Adrenal gland (tissue), 5 donors: ENCODE data around the gene ADCK1.

Experiments
- POLR2A ChIP-seq, 2 donors: fragments of 450-650 bp; IDR thresholded peaks; one replicate each; pipeline ENCODE4 v1.6.1; 2017; ENCODE audit warnings: antibody characterized with exemption in 2 of 2, mild to moderate bottlenecking in 2 of 2, moderate library complexity in 1 of 2
- TF ChIP-seq, protein P1 (sequence below), 6 experiments: fragments of 450-650 bp in 4 of 6; fragments of 200-600 bp in 2 of 6; sonication (generic) in 1 of 6; IDR thresholded peaks; 1 replicate in 5 of 6; 2 replicates in 1 of 6; pipeline versions ENCODE4 v1.5.1 to v1.8.0; 2016 to 2021; ENCODE audit warnings: antibody characterized with exemption in 6 of 6, mild to moderate bottlenecking in 2 of 6, moderate library complexity in 1 of 6
- donor health status: DM: no; HTN: no; CAD: no.

DNA sequence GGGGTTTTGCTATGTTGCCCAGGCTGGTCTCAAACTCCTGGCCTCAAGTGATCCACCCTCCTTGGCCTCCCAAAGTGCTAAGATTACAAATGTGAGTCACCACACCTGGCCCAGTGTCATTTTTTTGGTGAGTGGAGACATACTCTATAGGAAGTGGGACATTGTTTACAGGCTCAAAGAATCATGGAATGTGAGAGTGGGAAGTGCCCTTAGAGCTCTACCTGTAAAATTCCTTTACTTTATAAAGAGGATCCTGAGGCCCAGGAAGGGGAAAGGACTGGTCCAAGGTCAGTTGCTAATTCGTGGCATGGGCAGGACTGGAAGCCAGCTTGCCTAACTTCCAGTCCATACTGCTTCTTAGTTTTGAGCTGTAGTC lies 8.7 kb upstream of the ADCK1 start:
- TF ChIP-seq, protein P1, sequence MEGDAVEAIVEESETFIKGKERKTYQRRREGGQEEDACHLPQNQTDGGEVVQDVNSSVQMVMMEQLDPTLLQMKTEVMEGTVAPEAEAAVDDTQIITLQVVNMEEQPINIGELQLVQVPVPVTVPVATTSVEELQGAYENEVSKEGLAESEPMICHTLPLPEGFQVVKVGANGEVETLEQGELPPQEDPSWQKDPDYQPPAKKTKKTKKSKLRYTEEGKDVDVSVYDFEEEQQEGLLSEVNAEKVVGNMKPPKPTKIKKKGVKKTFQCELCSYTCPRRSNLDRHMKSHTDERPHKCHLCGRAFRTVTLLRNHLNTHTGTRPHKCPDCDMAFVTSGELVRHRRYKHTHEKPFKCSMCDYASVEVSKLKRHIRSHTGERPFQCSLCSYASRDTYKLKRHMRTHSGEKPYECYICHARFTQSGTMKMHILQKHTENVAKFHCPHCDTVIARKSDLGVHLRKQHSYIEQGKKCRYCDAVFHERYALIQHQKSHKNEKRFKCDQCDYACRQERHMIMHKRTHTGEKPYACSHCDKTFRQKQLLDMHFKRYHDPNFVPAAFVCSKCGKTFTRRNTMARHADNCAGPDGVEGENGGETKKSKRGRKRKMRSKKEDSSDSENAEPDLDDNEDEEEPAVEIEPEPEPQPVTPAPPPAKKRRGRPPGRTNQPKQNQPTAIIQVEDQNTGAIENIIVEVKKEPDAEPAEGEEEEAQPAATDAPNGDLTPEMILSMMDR (IDR thresholded peaks at IDR 0.05): no peak
- TF ChIP-seq POLR2A (IDR thresholded peaks at IDR 0.05): no peak
